ENCODE measurements around the gene TNNI2.
A peak's percentile ranks its signal among the peaks of the same experiment; 100 is the strongest.
"Not testable (repeated sequence)": the region's sequence is repeated elsewhere in the genome, so short reads cannot be mapped to it uniquely, and the experiment has no call there.

The TNNI2 gene

GRCh38 chr11:1872267-1872985 lies 33.6 kb downstream of the TNNI2 start:
- Histone ChIP-seq H3K27me3 (no peaks in the 10 kb centered on the region), H3K4me3 (ENCODE audit: low read depth in 1 of 2, low read length in 1 of 2) (no peak overlapping the region), H3K27ac (no peak overlapping the region), H3K36me3 (peaks cover 85% of the 10 kb centered on the region), H3K4me1 (ENCODE audit: control insufficient read depth in 1 of 2, insufficient read depth in 1 of 2, low read depth in 1 of 2, low read length in 1 of 2) (peaks cover 14 to 93% of the 10 kb centered on the region in 2 experiments), H3K9me3 (no peaks in the 10 kb centered on the region)
- TF ChIP-seq CTCF (IDR thresholded peaks at IDR 0.05) = no peak

GRCh38 chr11:1873048-1873812 lies 34.4 kb downstream of the TNNI2 start:
- H3K4me1 ChIP-seq (ENCODE audit: control insufficient read depth in 1 of 2, insufficient read depth in 1 of 2, low read depth in 1 of 2, low read length in 1 of 2) = peaks cover 20 to 93% of the 10 kb centered on the region in 2 experiments
- H3K36me3 ChIP-seq = peaks cover 85% of the 10 kb centered on the region
- no peak overlapping the region for H3K4me3 ChIP-seq (ENCODE audit: low read depth in 1 of 2, low read length in 1 of 2)
- H3K9me3 ChIP-seq = no peaks in the 10 kb centered on the region
- peak overlapping the region; percentile 39 for H3K27ac ChIP-seq
- TF ChIP-seq CTCF (IDR thresholded peaks at IDR 0.05) = no peak
- H3K27me3 ChIP-seq = no peaks in the 10 kb centered on the region

GRCh38 chr11:1873813-1874150 lies 35.0 kb downstream of the TNNI2 start:
- peaks cover 85% of the 10 kb centered on the region for H3K36me3 ChIP-seq
- peak overlapping the region; percentile 39 for H3K27ac ChIP-seq
- not testable (repeated sequence) for H3K9me3 ChIP-seq; H3K27me3 ChIP-seq; H3K4me3 ChIP-seq (ENCODE audit: low read depth in 1 of 2, low read length in 1 of 2)
- peaks cover 20 to 93% of the 10 kb centered on the region in 2 experiments for H3K4me1 ChIP-seq (ENCODE audit: control insufficient read depth in 1 of 2, insufficient read depth in 1 of 2, low read depth in 1 of 2, low read length in 1 of 2)

GRCh38 chr11:1874441-1875092 lies 35.8 kb downstream of the TNNI2 start:
- Histone ChIP-seq H3K27ac (peak overlapping the region; percentile 33), H3K36me3 (peaks cover 85% of the 10 kb centered on the region), H3K4me1 (ENCODE audit: control insufficient read depth in 1 of 2, insufficient read depth in 1 of 2, low read depth in 1 of 2, low read length in 1 of 2) (peaks cover 22 to 93% of the 10 kb centered on the region in 2 experiments)
- not testable (repeated sequence) for H3K27me3 ChIP-seq; H3K9me3 ChIP-seq; H3K4me3 ChIP-seq (ENCODE audit: low read depth in 1 of 2, low read length in 1 of 2)

GRCh38 chr11:1875093-1875850 lies 36.5 kb downstream of the TNNI2 start:
- Histone ChIP-seq H3K4me3 (ENCODE audit: low read depth in 1 of 2, low read length in 1 of 2) (no peak overlapping the region), H3K36me3 (peaks cover 85% of the 10 kb centered on the region), H3K27me3 (no peaks in the 10 kb centered on the region), H3K4me1 (ENCODE audit: control insufficient read depth in 1 of 2, insufficient read depth in 1 of 2, low read depth in 1 of 2, low read length in 1 of 2) (peaks cover 28 to 93% of the 10 kb centered on the region in 2 experiments), H3K9me3 (no peaks in the 10 kb centered on the region), H3K27ac (peak overlapping the region; percentile 33)
- no peak for TF ChIP-seq CTCF (IDR thresholded peaks at IDR 0.05)

- H3K36me3 ChIP-seq = peaks cover 85% of the 10 kb centered on the region
- H3K4me3 ChIP-seq (ENCODE audit: low read depth in 1 of 2, low read length in 1 of 2); H3K9me3 ChIP-seq; H3K27me3 ChIP-seq: not testable (repeated sequence)
- peak overlapping the region; percentile 52 for H3K27ac ChIP-seq
- peaks cover 35 to 93% of the 10 kb centered on the region in 2 experiments for H3K4me1 ChIP-seq (ENCODE audit: control insufficient read depth in 1 of 2, insufficient read depth in 1 of 2, low read depth in 1 of 2, low read length in 1 of 2)
These were observed 37.1 kb downstream of the TNNI2 start for GRCh38 chr11:1875851-1876301.

Data from neutrophil (primary cell).